GM21786 (cell line): Measurements from ENCODE around the gene C4orf17.
"Not testable (repeated sequence)": the region's sequence is repeated elsewhere in the genome, so short reads cannot be mapped to it uniquely, and the experiment has no call there.

Experiments
- ATAC-seq: cut with Tn5 transposase; IDR thresholded peaks from one replicate; pipeline ENCODE4 v1.9.1; 2021; ENCODE audit not compliant: unreplicated experiment

C4orf17 gene

DNA sequence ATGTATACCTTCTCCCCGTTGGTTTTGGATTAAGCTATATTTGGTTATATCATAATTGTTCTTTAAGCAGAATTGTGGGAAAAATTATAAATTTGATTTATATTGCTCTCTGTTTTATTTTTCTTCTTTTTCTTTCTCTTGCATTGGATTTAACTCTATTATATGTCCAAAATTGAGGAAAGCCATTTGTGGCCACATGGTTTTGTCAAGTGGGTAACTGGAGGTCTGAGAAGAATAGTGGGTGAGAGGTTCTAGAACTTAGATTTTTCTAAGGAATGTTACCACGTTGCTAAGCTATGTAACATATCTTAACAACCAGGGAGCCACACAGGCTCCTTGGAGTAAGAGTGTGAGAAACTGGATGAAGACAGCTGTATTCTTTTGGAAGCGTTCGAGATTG is at the start of gene C4orf17:
Gene C4orf17, plus strand, starts transcription at position 301 of the 400 bp plus-strand sequence. CDS start 2,061 bp downstream, outside the sequence.
- no peak for ATAC-seq

DNA sequence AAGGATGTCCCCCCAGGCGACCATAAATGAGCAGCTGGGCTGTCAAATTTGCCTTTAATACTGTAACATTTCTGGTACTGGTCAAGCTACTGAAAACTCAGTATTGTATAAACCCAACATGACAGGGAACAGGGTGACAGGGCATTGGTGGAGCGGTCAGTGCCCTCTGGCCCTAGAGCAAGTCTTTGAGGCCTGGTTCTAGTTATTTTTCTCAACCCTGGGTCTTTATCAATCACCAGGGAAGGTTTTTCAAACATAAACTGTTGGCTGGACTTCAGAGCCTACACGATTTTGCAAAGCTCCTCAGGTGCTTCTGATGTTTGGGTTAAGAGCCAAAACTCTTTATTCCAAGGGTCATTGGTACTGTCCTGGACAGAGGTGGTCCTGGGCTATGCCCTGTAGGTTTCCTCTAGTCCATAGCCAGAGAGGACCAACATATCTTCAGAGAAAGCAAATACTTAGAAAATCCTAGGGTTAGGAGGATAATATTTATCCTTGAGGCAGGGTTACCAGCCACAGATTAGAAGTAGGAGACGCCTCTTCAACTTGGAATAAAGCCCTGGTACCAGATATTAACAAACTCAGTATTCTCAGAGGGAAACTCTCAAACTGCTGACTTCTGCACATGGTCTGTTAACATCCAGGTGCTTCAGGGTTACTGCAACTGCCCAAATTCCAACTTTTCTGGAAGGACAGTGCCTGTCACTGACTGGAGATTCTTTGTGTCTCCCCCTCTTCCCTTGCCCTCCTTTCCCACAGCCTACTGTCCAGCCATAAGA is 49.0 kb upstream of the C4orf17 start:
- ATAC-seq: no peak

DNA sequence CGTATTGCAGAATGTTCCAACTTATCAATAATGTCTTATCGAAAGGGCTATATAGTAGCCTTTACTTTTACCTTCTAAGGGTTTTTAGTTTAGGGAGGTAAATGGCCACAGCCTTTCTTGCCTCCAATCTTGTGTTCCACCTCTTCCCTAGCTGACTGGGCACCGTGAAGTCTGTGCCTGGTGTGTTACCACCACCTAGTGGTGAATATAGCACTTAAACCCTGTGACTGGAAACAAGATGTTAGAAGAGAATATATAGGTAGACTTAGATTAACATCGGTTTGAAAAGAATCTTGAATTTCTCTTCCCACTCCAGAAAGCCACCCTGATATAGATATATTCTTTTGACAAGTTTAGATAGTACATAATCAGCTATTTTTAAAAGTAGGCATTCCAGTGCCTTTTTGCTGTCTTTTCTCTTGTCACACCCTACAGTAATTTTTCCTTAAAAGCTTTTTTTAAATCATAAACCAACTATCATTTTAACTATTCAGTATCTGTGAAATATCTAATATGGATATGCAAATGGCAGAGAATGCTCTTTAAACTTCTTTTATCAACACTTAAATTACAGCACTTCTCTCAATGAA is 47.9 kb upstream of the C4orf17 start:
- ATAC-seq: peak; percentile 93

DNA sequence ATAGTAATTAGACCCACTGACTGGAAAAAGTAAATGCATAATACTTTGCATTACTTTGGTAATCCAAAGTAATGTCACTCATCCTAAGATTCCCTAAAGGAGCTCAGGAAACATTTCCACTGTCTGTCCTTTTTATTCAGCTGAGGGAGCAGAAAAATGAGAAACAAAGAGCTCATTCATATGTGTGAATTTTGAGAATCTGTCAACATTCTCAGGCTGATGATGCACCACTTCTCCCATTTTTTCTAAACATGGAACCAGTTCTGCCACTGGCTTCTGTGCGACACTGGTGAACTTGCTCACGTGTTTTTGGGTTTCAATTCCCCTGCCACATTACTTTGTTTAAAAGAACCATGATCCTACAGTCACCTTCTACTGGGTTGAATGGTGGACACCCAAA is 47.3 kb upstream of the C4orf17 start:
- no peak for ATAC-seq

DNA sequence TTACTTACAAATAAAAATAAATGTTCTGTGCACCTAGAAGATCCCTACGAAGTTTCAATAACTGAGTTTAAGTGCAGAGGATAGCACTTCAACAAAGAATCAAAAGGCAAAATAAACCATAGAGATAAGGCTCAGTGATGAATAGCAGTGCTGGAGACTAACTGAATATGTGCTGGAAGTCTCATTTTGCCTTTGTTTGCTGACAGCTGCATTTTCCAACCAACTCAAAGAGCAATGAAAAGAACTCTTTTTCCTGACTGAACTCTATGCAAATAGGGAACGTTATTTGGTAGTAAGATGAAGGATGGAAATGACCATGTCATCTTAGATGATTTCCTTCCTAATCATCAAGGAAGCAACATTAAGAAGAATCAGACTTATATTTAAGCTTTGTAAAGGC is 42.9 kb upstream of the C4orf17 start:
- no peak for ATAC-seq

DNA sequence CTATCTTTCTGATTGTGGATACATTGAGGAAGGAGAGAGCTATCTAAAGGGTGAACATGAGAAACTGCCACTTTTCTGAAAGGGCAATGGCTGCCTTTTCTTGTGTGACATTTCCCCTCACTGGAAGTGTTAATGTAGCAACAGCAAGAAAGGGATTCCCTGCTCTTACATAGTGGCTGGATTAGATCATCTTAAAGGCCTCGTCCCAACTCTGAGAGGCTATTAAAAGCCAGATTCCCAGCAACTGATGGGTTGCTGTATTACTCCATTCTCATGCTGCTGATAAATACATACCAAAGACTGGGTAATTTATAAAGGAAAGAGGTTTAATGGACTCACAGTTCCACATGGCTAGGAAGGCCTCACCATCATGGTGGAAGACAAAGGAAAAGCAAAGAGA is 41.9 kb upstream of the C4orf17 start:
- ATAC-seq: no peak

DNA sequence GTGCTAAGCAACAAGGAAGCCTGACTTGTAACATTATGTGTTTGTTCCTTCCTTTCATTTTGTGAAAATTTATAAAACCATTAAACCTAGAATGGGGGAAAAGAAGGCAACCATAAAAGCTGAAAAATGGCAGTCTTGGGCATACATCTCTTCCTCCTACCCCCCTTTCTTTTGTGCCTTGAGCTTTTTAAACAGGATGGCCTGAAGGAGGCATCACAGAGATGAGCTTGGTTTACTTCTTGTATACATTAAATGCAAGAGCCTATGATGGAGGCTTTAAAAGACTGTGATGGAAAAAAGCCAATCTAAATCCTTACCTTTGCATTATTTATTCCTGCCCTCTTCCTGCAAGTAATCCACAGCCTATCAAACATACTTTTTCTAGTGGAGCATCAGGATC is 39.5 kb upstream of the C4orf17 start:
- ATAC-seq: no peak

DNA sequence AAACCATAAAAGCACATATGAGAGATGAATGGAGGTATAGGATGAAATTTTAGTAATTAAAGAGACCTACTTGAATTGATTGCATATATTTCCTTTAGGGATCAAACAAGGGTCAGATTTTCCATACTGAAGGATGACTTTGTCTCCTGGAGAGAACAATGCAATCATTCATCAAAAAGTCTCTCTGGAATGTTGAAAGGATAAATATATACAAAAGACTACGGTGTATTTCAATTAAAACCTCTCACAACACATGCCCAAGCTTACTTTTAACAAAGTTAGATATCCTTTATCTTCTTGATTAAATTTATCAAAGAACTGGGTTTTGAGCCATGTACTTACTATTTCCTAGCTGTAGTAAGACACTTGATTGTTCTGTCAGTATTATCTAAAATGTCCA is 38.9 kb upstream of the C4orf17 start:
- no peak for ATAC-seq

DNA sequence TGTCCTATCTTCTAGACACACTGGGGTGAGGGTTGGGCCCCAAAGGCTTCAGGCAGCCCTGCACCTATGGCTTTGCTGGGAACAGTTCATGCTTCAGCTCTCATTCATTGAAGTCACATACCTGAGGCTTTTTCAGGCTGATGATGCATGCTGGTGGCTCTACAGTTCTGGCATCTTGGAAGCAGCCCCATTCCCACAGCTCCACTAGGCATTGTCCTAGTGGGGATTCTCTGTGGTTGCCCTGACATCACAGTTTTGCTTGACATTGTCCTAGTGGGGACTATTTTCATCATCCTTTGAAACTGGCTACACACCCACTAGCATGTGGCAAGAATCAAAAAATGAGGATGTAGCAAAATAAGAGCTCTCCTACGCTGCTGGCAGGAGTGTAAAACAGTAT is 37.7 kb upstream of the C4orf17 start:
- ATAC-seq: no peak

DNA sequence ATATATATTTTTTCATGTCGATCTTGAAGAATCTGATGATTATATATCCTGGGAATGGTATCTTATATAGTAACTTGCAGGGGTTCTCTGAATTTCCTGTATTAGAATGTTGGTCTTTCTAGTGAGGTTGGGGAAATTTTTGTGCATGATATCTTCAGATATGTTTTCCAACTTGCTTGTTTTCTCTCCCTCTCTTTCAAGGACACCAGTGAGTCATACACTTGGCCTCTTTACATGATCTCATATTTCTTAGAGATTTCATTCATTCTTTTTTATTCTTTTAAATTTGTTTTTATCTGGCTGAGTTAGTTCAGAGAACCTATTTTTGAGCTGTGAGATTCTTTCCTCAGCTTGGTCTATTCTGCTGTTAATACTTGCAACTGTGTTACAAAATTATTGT is 27.2 kb upstream of the C4orf17 start:
- ATAC-seq: no peak

DNA sequence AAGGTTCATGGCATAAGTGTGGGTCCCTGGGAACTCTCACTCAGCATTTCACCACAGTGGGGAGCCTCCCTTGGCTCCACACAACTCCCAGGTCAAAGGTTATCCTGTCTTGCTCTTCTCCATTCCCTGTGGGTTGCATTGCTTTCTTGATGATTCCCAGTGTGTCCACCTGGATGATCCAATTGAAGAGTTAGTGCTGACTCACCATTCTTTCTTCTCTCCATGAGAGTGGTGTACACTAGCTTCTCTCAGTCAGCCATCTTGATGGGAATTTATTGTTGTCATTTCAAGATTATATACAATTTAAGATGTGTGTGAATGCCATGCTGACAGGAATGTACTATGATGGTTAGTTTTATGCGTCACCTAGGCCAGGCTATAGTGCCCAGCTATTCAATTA is 25.6 kb upstream of the C4orf17 start:
- ATAC-seq: no peak

DNA sequence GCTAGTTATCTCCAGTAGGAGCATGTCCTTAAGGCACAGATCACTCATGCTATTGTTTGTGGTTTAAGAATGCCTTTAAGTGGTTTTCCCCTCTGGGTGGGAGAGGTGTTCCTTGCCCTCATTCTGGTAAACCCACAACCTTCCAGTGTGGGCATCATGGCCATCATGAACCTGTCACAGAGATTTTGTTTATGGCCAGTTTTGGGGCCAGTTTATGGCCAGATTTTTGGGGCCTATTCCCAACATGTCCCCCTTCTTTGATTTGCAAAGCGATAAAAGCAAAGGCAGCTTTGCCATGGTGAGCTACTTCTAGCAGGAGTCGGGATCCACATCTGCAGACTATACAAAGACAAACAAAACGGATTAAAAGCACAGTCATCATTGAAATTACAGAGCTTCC is 24.2 kb upstream of the C4orf17 start:
- ATAC-seq: not testable (repeated sequence)

DNA sequence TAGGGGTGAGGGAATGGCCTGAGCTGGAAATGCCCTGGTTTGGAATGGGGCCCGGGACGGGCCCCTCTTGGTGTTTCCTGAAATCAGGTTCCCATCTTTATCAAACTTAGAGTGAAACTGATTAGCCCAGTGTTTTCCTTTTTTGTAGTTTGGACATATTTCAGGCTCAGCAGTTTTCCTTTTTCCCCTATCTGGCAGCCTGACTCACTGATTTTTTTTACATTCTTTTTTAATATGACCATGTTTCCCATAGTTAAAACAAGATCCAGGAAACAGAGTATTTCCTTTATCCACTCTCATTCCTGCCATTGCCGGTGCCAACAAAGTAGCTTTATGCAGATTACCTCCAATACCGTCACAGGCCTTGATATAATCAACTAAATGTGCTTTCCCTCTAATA is 20.5 kb upstream of the C4orf17 start:
- no peak for ATAC-seq

DNA sequence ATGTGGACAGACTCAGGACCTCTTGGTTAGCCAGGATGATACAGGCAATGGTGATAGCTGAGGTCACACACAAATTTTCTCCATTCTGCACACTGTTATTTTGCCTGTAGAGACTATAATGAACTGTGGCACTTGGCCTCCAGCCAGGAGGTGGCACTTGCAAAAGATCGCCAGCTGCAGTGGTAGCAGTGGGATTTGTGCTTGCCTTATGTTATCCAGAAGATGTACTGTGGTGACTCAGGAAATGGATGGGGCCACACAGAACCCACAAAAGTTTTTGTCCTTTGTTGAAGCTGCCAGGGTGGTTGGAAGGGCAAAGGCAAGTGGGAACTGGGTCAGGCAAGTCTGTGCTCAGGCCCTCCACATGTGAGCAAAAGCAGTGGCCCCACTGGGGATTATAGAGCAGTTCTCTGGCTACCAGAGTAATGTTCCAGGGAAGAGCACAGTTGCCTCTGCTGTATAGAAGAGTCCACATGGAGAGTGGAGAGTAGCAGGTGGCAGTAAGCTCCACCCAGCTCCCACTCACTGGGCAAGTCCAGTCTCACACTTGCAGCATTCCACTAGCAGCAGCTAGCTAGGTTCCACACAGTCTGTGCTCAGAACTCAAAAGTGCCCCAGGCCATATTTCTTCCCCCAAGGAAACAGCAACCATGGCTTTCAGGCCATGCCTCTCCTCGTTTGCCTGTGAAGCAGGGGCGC is 5.9 kb upstream of the C4orf17 start:
- ATAC-seq: no peak

DNA sequence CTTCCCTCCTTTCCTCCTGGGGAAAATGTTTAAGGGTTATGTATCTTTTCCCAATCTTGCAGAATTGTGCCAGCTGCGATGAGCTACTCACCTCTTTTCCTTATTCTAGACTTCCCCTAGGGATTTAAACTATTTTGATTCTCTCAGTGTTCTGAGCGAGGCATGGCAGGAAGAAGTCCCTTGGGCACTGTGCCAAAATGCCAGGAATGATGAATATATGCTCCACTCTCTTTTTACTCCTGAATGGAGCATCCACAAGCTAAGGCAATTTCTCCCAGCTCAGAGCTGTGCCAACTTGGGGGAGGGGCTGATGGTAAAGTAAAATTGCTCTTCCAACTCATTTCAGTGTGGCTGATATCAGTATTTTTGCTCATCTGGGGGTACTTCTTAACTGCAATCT is 4.0 kb upstream of the C4orf17 start:
- no peak for ATAC-seq

DNA sequence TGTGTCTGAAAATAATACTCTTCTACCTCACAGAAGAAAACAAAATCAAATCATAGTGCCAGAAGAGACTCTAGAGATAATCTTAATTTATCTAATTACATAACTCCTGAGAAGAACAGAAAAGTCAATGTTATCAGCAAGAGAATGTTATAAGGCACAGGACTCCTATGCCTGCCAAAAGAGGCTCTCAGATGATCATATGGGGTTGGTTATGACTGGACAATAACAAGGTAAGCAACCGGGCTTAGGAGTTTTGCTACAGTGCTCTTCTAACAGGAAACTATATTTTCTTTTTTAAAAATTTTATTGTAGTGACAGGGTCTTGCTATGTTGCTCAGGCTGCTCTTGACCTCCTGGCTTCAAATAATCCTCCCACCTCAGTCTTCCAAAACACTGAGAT is 3.5 kb upstream of the C4orf17 start:
- no peak for ATAC-seq

DNA sequence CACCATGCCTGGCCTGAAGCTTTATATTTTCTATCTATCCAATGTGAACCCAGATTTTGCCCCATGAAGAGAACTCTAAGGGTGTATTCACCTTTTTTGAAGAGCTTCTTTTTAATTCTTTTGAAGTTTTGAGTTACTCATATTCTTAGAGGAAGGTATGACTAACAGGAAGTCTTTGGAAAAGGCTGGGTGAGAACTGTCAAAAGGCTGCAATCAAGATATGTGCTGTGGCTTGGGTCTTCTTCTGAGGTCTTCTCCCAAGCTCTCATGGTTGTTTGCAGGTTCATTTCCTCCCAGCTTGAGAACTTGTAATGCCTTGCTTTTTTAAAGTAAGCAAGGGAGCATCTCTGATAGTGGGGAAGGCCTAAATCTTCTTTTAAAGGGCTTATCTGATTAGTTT is 3.1 kb upstream of the C4orf17 start:
- ATAC-seq: no peak

DNA sequence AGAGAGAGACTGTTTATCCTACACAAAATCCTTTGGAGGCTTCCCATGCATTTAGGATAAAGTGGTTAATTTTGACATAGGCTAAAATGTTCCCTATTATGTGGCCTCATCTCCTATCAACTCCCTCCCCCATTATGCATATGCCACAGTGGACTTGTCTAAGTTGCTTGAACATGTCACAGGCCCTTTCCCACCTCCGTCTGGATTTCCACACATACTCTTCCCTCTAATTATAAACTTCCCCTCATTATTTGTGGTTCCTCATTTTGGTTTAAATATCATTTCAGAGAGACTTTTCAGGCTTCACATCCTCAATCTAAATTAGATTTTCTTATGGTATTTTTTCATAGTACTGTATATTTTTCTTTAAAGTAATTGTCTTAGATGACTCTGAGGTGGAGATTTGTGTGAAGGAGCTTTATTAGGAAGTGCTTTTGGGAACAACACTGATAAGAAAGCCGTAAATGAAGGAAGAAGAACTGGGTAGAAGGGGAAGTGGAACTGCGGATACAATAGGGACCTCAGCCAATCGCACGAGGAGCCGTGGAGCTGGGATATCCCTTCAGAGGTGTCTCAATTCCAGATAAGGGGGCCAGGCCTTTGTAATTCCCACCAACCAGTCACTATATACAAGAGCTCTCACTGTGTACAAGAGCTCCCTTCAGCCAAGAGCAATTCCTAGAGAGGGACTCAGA is 7.9 kb downstream of the C4orf17 start:
- no peak for ATAC-seq

DNA sequence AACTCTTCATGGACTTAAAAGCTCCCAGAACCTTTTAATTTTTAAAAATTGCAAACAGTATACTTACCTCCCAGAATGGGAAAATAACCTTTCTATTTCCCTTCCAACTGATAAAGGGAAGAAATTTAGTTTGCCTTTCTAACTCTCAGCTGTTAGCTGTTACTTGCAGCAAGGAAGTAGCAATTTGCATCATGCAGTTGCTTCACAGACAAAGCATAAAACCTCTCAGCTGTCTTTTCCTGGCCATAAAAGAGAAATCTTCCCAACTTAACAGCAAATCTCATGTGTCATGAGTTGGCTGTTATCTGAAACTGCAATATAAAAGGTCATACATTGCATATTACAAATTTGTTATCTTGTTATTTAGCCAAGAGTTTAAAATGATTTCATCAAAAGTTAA is 18.4 kb downstream of the C4orf17 start:
- ATAC-seq: no peak

DNA sequence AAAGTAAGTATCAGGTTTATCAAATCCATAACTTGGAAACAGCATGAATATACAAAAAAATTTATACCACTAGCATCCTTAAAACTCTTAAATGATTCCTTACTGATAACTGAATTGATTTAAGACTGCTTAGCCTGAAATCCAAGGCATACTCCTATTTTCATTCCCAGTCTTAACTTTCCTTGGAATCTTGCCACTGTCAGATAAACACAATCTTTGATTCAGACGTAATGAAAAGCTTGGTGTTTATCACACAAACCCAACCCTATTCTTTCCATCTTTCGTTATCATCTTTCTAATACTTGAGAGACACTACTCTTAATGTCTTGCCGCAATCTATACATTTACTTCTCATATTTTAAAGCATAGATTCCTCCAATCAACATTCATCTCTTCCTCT is 19.1 kb downstream of the C4orf17 start:
- ATAC-seq: no peak

DNA sequence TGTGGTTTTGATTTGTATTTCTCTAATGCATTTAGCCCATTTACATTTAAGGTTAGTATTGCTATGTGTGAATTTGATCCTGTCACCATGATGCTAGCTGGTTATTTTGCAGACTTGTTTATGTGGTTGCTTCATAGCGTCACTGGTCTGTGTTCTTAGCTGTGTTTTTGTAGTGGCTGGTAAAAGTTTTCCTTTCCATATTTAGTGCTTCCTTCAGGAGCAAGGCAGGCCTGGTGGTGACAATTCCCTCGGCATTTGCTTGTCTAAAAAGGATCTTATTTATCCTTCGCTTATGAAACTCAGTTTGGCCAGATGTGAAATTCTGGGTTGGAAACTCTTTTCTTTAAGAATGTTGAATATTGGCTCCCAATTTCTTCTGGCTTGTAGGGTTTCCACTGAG is 23.9 kb downstream of the C4orf17 start:
- not testable (repeated sequence) for ATAC-seq

DNA sequence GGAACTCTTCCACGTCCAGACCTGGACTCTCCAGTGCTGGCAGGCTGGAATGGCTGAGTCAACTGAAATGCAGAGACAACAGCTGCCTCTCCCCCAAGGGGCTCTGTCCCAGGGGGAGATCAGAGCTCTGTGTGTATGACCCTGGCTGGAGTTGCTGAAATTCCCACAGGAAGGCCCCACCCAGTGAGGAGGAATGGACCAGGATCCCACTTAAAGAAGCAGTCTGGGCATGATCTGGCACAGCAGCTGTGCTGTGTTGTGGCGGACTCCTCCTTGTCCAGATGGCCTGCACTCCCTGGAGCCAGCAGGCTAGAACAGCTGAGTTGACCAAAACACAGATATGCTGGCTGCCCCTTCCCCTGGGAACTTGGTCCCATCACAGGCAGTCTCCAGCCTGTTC is 25.4 kb downstream of the C4orf17 start:
- no peak for ATAC-seq
